NT2/D1 (cell line): ENCODE measurements around the gene UNC45A.

ENCODE experiments used
- SUZ12 ChIP-seq: IDR thresholded peaks from 2 replicates; pipeline ENCODE4 v1.6.1; 2011; ENCODE audit not compliant: insufficient read length, insufficient read depth; ENCODE audit errors: extremely low read depth
- ZNF274 ChIP-seq: IDR thresholded peaks from 2 replicates; pipeline ENCODE4 v1.6.1; 2011; ENCODE audit warnings: mild to moderate bottlenecking, low read depth, low read length

- TF ChIP-seq SUZ12: no peak
- no peak for TF ChIP-seq ZNF274
Observed at GRCh38 chr15:90887037-90887481, 48.0 kb upstream of the UNC45A start.
